ENCODE measurements around the gene NBPF11. TPM values are rescaled to one million over a fixed set of nuclear protein-coding genes. Genes with fewer than 3 reads are reported as not detected.
"Not testable (repeated sequence)": the region's sequence is repeated elsewhere in the genome, so short reads cannot be mapped to it uniquely, and the experiment has no call there.

Gene NBPF11
- total and polyA plus RNA-seq, 4 donors, result 2.8 to 15.3 (median 8.9) TPM

DNA sequence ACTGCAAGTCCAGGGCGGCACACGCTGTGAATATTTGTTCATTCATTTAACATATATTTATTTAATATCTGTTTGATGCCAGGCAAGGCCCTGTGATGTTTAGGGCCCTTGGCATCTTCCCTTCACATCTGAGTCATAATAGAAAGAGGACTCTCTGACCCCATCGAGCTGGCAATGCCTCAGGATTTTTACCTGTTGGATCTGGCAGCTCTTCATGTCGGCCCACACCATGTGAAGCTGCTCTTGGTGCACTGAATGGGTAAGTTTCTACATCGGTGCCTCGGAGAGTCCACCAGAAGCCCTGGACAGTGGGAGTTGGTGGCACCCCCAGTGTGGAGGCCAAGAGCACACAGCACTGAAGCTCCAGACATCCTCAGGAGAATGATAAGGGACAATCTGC lies 8.9 kb downstream of the NBPF11 start:
- H3K27me3 ChIP-seq (ENCODE audit: control insufficient read depth in 1 of 2, insufficient read depth in 2 of 2, low read length in 1 of 2); H3K9me3 ChIP-seq (ENCODE audit: control insufficient read depth, low read length); intact Hi-C loops (cut with DNase I); ATAC-seq (ENCODE audit: low FRiP score); H3K4me3 ChIP-seq (ENCODE audit: low read length in 2 of 2); H3K4me1 ChIP-seq (ENCODE audit: control insufficient read depth in 1 of 2, insufficient read depth in 2 of 2, low read length in 2 of 2); DNase-seq; H3K27ac ChIP-seq (ENCODE audit: low read depth in 1 of 2, low read length in 2 of 2); H3K36me3 ChIP-seq (ENCODE audit: control insufficient read depth in 1 of 2, insufficient read depth in 2 of 2, low read length in 1 of 2): not testable (repeated sequence)
- 95 to 98% methylated on average over 6 of the region's 6 CpGs for WGBS, 2 donors

DNA sequence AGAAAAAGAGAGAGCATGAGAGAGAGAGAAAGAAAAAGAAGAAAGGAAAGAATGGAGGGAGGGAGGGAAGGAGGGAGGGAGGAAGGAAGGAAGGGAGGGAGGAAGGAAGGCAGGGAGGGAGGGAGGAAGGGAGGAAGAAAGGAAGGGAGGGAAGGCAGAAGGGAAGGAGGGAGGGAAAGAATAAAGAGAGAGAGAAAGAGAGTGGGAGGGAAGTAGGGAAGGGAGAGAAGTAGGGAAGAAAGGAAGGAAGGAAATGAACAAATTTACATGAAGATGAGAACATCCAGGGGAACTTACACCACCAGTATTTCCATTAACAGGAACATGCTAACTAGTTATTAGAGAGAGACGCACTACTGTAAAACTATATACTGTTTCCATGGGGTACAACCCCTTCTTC lies 10.1 kb downstream of the NBPF11 start:
- DNase-seq; H3K9me3 ChIP-seq (ENCODE audit: control insufficient read depth, low read length); ATAC-seq (ENCODE audit: low FRiP score); H3K27ac ChIP-seq (ENCODE audit: low read depth in 1 of 2, low read length in 2 of 2); H3K4me1 ChIP-seq (ENCODE audit: control insufficient read depth in 1 of 2, insufficient read depth in 2 of 2, low read length in 2 of 2); H3K36me3 ChIP-seq (ENCODE audit: control insufficient read depth in 1 of 2, insufficient read depth in 2 of 2, low read length in 1 of 2); intact Hi-C loops (cut with DNase I); H3K27me3 ChIP-seq (ENCODE audit: control insufficient read depth in 1 of 2, insufficient read depth in 2 of 2, low read length in 1 of 2); H3K4me3 ChIP-seq (ENCODE audit: low read length in 2 of 2): not testable (repeated sequence)
- WGBS, 2 donors, result 100% methylated on average over 1 of the region's 1 CpG; no CpG with 5 or more reads in 1 of the 2 donors

- H3K4me3 ChIP-seq (ENCODE audit: low read length in 2 of 2); ATAC-seq (ENCODE audit: low FRiP score); DNase-seq; H3K27me3 ChIP-seq (ENCODE audit: control insufficient read depth in 1 of 2, insufficient read depth in 2 of 2, low read length in 1 of 2); H3K36me3 ChIP-seq (ENCODE audit: control insufficient read depth in 1 of 2, insufficient read depth in 2 of 2, low read length in 1 of 2); H3K9me3 ChIP-seq (ENCODE audit: control insufficient read depth, low read length); H3K27ac ChIP-seq (ENCODE audit: low read depth in 1 of 2, low read length in 2 of 2); H3K4me1 ChIP-seq (ENCODE audit: control insufficient read depth in 1 of 2, insufficient read depth in 2 of 2, low read length in 2 of 2); intact Hi-C loops (cut with DNase I): not testable (repeated sequence)
- WGBS, 2 donors, result no CpG with 5 or more reads among the region's 2 CpGs
These were observed 13.5 kb downstream of the NBPF11 start for GRCh38 chr1:148138606-148139005.

DNA sequence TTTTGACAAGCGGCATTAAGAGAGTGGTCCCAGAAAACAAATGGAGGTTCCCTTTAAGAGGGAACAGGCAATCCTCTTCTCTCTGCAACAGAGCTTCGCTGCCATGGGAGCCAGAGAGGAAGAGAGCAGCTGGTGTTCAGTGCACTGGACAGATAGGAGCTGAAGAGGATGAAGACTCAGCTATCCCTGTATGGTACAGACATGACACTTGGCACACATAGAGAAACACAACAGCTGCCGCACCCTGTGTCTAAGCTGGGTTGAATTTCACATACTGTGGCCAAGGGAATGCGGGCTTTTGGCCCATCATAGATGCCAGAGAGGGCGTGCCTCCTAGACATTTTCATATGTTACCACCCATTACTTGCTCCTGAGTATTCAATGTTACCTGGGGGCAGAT lies 29.7 kb downstream of the NBPF11 start:
- H3K4me3 ChIP-seq (ENCODE audit: low read length in 2 of 2); H3K4me1 ChIP-seq (ENCODE audit: control insufficient read depth in 1 of 2, insufficient read depth in 2 of 2, low read length in 2 of 2); H3K36me3 ChIP-seq (ENCODE audit: control insufficient read depth in 1 of 2, insufficient read depth in 2 of 2, low read length in 1 of 2); H3K27me3 ChIP-seq (ENCODE audit: control insufficient read depth in 1 of 2, insufficient read depth in 2 of 2, low read length in 1 of 2); intact Hi-C loops (cut with DNase I); H3K27ac ChIP-seq (ENCODE audit: low read depth in 1 of 2, low read length in 2 of 2); DNase-seq; H3K9me3 ChIP-seq (ENCODE audit: control insufficient read depth, low read length); ATAC-seq (ENCODE audit: low FRiP score): not testable (repeated sequence)
- 88 to 94% methylated on average over 5 of the region's 5 CpGs for WGBS, 2 donors

DNA sequence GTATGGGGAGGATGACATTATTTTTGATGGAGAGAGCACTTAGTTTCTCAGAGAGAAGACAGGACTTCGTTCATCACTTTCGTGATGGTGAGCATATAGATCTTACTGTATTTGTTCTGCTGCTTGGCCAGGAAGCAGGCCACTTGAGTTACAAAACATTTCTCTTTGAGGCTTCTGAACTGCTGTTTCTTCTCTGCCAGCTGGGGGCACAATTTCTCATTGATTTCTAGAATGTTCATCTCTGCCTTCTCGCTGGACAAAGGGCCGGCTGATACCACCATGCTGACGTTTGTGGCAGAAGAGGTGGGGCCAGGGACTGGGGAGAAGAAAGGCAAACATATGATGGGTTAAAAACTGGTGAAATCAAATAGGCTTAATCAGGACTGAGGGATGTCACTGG lies 31.7 kb downstream of the NBPF11 start:
- H3K27me3 ChIP-seq (ENCODE audit: control insufficient read depth in 1 of 2, insufficient read depth in 2 of 2, low read length in 1 of 2); DNase-seq; H3K4me1 ChIP-seq (ENCODE audit: control insufficient read depth in 1 of 2, insufficient read depth in 2 of 2, low read length in 2 of 2); H3K9me3 ChIP-seq (ENCODE audit: control insufficient read depth, low read length); ATAC-seq (ENCODE audit: low FRiP score); H3K36me3 ChIP-seq (ENCODE audit: control insufficient read depth in 1 of 2, insufficient read depth in 2 of 2, low read length in 1 of 2); H3K27ac ChIP-seq (ENCODE audit: low read depth in 1 of 2, low read length in 2 of 2); H3K4me3 ChIP-seq (ENCODE audit: low read length in 2 of 2); intact Hi-C loops (cut with DNase I): not testable (repeated sequence)
- 39 to 50% methylated on average over 4 to 5 of the region's 5 CpGs for WGBS, 2 donors

GRCh38 chr1:148095732-148096131 lies 56.3 kb downstream of the NBPF11 start:
- H3K9me3 ChIP-seq (ENCODE audit: control insufficient read depth, low read length); DNase-seq; H3K36me3 ChIP-seq (ENCODE audit: control insufficient read depth in 1 of 2, insufficient read depth in 2 of 2, low read length in 1 of 2); intact Hi-C loops (cut with DNase I); ATAC-seq (ENCODE audit: low FRiP score); H3K4me1 ChIP-seq (ENCODE audit: control insufficient read depth in 1 of 2, insufficient read depth in 2 of 2, low read length in 2 of 2); H3K4me3 ChIP-seq (ENCODE audit: low read length in 2 of 2); H3K27me3 ChIP-seq (ENCODE audit: control insufficient read depth in 1 of 2, insufficient read depth in 2 of 2, low read length in 1 of 2); H3K27ac ChIP-seq (ENCODE audit: low read depth in 1 of 2, low read length in 2 of 2): not testable (repeated sequence)
- 46 to 47% methylated on average over 2 of the region's 2 CpGs for WGBS, 2 donors

- DNase-seq; H3K4me3 ChIP-seq (ENCODE audit: low read length in 2 of 2); ATAC-seq (ENCODE audit: low FRiP score); H3K9me3 ChIP-seq (ENCODE audit: control insufficient read depth, low read length); H3K4me1 ChIP-seq (ENCODE audit: control insufficient read depth in 1 of 2, insufficient read depth in 2 of 2, low read length in 2 of 2); H3K36me3 ChIP-seq (ENCODE audit: control insufficient read depth in 1 of 2, insufficient read depth in 2 of 2, low read length in 1 of 2); H3K27me3 ChIP-seq (ENCODE audit: control insufficient read depth in 1 of 2, insufficient read depth in 2 of 2, low read length in 1 of 2); intact Hi-C loops (cut with DNase I); H3K27ac ChIP-seq (ENCODE audit: low read depth in 1 of 2, low read length in 2 of 2): not testable (repeated sequence)
- WGBS, 2 donors, result no CpG with 5 or more reads among the region's 1 CpG
These were observed 65.9 kb downstream of the NBPF11 start for GRCh38 chr1:148086196-148086595.

- H3K27me3 ChIP-seq (ENCODE audit: control insufficient read depth in 1 of 2, insufficient read depth in 2 of 2, low read length in 1 of 2); H3K36me3 ChIP-seq (ENCODE audit: control insufficient read depth in 1 of 2, insufficient read depth in 2 of 2, low read length in 1 of 2); H3K9me3 ChIP-seq (ENCODE audit: control insufficient read depth, low read length); H3K4me1 ChIP-seq (ENCODE audit: control insufficient read depth in 1 of 2, insufficient read depth in 2 of 2, low read length in 2 of 2); DNase-seq; intact Hi-C loops (cut with DNase I); H3K4me3 ChIP-seq (ENCODE audit: low read length in 2 of 2); H3K27ac ChIP-seq (ENCODE audit: low read depth in 1 of 2, low read length in 2 of 2): not testable (repeated sequence)
- ATAC-seq (ENCODE audit: low FRiP score), result peak; percentile 92
- no CpG with 5 or more reads among the region's 1 CpG for WGBS, 2 donors
These were observed 70.9 kb downstream of the NBPF11 start for GRCh38 chr1:148081205-148081604.

GRCh38 chr1:148078632-148079519 lies 73.2 kb downstream of the NBPF11 start:
- ATAC-seq (ENCODE audit: low FRiP score), result peak; percentile 71

More at GRCh38 chr1:148078632-148079519, 73.2 kb downstream of the NBPF11 start:
- H3K27ac ChIP-seq (ENCODE audit: low read depth in 1 of 2, low read length in 2 of 2); DNase-seq; H3K4me1 ChIP-seq (ENCODE audit: control insufficient read depth in 1 of 2, insufficient read depth in 2 of 2, low read length in 2 of 2); H3K9me3 ChIP-seq (ENCODE audit: control insufficient read depth, low read length); H3K27me3 ChIP-seq (ENCODE audit: control insufficient read depth in 1 of 2, insufficient read depth in 2 of 2, low read length in 1 of 2); H3K4me3 ChIP-seq (ENCODE audit: low read length in 2 of 2); intact Hi-C loops (cut with DNase I); H3K36me3 ChIP-seq (ENCODE audit: control insufficient read depth in 1 of 2, insufficient read depth in 2 of 2, low read length in 1 of 2): not testable (repeated sequence)
- no CpG with 5 or more reads among the region's 54 CpGs for WGBS, 2 donors

Data from aorta (tissue), 5 donors.